ENCODE results near the gene COQ10A.

DNA sequence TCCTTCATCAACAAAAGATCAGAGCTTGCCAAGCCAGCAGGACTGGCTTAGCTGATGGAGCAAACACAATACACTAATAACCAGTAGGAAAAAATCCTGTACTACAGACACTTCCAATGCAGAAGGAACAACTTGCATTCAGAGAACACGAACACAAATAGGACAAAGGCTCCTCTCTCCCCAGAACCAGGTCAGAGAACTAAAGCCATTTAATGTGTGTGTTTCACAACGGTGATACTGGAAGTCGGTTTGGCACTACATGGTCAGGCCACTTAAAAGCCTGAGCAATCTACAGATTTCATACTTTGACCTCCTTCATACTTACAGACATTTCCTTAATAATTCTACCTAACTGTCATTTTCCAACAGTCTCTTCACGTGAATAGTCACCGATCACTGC is 27.1 kb downstream of the COQ10A start:
- TF ChIP-seq, protein P1, sequence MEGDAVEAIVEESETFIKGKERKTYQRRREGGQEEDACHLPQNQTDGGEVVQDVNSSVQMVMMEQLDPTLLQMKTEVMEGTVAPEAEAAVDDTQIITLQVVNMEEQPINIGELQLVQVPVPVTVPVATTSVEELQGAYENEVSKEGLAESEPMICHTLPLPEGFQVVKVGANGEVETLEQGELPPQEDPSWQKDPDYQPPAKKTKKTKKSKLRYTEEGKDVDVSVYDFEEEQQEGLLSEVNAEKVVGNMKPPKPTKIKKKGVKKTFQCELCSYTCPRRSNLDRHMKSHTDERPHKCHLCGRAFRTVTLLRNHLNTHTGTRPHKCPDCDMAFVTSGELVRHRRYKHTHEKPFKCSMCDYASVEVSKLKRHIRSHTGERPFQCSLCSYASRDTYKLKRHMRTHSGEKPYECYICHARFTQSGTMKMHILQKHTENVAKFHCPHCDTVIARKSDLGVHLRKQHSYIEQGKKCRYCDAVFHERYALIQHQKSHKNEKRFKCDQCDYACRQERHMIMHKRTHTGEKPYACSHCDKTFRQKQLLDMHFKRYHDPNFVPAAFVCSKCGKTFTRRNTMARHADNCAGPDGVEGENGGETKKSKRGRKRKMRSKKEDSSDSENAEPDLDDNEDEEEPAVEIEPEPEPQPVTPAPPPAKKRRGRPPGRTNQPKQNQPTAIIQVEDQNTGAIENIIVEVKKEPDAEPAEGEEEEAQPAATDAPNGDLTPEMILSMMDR (IDR thresholded peaks at IDR 0.05 in 4 of 5, conservative IDR thresholded peaks at IDR 0.05 in 1 of 5) = no peak
- TF ChIP-seq POLR2A (IDR thresholded peaks at IDR 0.05) = no peak

Measured in gastrocnemius medialis (tissue), 4 donors.